Measurements from ENCODE around the gene FGFR1OP2. TPM values are rescaled to one million over a fixed set of nuclear protein-coding genes. Genes with fewer than 3 reads are reported as not detected.

Gene FGFR1OP2
- total RNA-seq, 1 donor = 83.7 TPM

DNA sequence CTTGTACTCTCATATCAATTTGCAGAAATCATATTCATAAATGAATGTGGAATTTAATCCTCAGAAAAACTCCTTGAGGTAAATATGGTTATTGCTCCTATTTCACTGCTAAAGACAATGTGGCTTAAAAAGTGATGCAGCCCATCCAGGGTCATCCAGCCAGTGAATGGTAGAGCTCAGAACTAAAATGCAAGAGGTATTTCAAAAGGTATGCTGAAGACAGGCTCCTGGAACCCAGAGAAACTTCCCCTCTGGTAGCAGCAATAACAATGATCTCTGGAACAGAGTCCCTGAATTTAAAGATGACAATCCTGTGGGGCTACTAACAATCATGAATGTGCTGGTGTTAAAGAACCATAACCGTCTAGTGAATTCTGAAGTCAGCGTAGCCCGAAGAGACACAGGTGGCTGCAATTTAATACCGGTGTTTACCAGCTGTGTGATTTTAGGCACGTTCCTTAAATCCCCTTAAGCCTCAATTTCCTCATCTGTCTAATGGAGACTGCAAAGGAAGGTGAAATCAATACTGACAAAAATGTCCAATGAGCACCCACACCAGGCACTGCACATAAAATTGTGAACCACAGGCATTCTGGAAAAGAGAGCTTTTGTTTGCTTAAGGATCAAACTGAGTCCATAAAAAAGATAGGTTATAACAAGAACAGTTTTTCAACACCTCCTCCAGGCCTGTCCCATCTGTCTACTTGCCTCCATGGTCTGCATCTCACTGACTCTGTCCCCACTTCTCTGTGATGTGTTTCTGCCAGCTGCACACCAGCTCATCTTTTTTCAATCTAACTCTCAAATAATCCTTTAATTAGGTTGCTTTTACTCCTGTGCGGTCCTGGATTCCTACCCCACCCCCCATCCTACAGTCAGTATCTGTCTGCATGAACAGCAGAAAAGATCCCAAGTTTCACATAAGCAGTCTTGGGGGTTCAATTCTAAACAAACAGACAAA, 65.4 kb downstream of the FGFR1OP2 start:
- Histone ChIP-seq H3K4me3 (ENCODE audit: low read length) (no peak overlapping the region), H3K9me3 (ENCODE audit: low read depth, low read length) (no peaks in the 10 kb centered on the region), H3K27me3 (ENCODE audit: insufficient read depth, low read length) (no peaks in the 10 kb centered on the region), H3K4me1 (ENCODE audit: insufficient read depth, low read length) (peaks cover 31% of the 10 kb centered on the region)

DNA sequence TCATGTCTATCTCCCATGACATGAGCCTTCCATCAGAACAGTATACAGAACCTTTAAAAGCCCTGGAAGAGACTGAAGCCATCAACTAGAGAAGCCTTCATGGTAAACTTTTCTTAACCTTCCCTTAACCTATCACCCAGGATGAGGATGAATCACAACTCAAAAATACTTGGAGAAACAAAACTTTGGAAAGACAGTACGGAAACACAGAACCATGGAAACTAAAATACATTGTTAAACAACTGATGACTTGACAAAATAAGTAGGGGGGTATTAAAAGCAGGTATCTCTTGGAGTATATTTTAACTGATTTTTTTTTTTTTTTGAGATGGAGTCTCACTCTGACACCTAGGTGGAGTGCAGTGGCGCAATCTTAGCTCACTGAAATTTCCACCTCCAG, 67.2 kb downstream of the FGFR1OP2 start:
- Histone ChIP-seq H3K4me1 (ENCODE audit: insufficient read depth, low read length) (peaks cover 30% of the 10 kb centered on the region), H3K4me3 (ENCODE audit: low read length) (no peak overlapping the region), H3K27me3 (ENCODE audit: insufficient read depth, low read length) (no peaks in the 10 kb centered on the region), H3K9me3 (ENCODE audit: low read depth, low read length) (no peaks in the 10 kb centered on the region)

DNA sequence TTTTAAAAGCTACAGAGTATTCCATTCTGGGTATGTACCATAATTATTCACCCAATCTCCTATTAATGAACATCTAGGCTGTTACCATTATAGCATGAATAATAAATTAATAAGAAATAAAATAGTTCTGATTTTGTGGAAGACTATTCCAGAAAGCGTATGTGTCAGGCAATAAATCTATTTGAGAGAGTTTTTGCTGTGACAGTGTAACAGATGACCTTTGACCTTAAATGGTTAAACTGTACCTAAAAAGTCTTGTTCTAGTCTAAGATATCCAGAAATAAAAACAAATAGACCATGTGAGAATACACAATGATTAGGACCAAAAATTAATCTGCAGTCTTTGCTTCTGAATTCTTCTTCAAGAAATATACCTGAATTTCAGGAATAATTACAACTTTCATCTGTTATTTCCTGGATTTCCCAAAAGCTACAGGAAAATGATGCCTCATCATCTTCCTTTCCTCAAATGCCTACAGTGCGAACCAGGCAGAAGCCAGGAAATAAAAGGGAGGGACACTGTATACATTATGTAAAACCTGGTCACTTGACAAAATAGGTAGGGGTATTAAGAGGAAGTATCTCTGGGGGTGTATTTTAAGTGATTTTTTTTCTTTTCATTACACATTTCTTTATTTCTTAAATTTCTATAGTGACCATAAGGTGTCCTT, 68.7 kb downstream of the FGFR1OP2 start:
- Histone ChIP-seq H3K9me3 (ENCODE audit: low read depth, low read length) (no peaks in the 10 kb centered on the region), H3K4me3 (ENCODE audit: low read length) (no peak overlapping the region), H3K27me3 (ENCODE audit: insufficient read depth, low read length) (no peaks in the 10 kb centered on the region), H3K4me1 (ENCODE audit: insufficient read depth, low read length) (peaks cover 23% of the 10 kb centered on the region)

DNA sequence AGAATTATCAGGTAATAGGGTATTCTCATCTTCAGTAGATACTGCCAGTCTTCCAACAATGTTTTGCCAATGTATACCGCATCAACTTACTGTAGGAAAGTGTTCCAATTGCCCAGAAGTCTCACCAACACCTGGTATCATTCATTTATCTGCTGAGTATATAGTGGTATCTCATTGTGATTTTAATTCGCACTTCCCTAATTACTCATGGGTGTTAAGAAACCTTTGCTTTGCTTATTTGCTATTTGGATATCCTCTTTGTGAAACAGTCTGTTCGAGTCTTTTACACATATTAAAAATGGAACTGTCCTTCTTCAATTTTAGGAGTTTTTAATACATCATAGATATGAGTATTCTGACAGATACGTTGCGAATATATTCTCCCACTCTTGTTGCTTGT, 69.8 kb downstream of the FGFR1OP2 start:
- no peaks in the 10 kb centered on the region for H3K9me3 ChIP-seq (ENCODE audit: low read depth, low read length)
- H3K4me3 ChIP-seq (ENCODE audit: low read length) = no peak overlapping the region
- peaks cover 31% of the 10 kb centered on the region for H3K4me1 ChIP-seq (ENCODE audit: insufficient read depth, low read length)
- no peaks in the 10 kb centered on the region for H3K27me3 ChIP-seq (ENCODE audit: insufficient read depth, low read length)

DNA sequence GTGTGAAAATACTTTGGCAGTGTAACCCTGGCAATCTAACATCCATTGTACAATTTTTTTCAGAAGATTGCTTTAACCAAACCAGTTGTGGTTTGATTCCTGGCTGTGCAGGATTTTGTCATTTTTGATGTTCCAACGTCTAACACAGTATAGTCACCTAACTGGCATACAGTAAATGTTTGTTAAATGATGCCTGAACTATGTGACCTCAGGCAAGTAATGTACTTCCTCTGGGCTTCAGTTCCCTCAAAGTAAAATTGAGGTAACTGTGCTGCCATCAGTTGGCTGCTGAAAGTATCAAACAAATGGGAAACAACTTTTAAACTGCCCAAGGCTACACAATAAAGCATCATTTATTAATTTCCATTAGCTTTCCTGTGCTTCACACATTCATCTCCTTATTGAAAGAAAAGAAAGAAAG, 71.6 kb downstream of the FGFR1OP2 start:
- H3K4me3 ChIP-seq (ENCODE audit: low read length) = no peak overlapping the region
- H3K9me3 ChIP-seq (ENCODE audit: low read depth, low read length) = no peaks in the 10 kb centered on the region
- peaks cover 43% of the 10 kb centered on the region for H3K4me1 ChIP-seq (ENCODE audit: insufficient read depth, low read length)
- H3K27me3 ChIP-seq (ENCODE audit: insufficient read depth, low read length) = no peaks in the 10 kb centered on the region

DNA sequence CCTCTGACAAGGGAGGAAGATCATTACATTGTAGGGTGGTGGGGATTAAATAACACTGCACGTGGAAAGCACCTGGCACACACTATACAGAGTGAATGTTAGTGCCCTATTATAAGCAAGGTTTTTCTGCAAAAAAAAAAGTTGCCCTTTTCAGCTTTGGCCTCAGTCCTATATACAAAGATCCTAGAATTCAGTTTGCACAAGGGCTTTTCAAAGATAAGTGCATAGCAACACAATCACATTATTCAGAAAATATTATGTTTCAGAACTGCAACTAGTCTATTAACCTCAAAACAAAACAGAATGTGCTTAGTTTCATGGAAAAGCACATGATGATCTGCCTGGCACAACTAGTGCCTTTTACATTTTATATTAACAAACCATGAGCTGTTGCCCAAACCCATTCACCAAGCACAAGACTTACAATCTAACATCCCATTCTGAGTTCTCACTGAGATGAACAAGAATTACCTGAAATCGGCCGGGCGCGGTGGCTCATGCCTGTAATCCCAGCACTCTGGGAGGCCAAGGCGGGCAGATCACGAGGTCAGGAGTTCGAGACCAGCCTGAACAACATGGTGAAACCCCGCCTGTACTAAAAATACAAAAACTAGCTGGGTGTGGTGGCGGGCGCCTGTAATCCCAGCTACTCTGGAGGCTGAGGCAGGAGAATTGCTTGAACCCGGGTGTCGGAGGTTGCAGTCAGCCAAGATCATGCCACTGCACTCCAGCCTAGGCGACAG, 74.1 kb downstream of the FGFR1OP2 start:
- no peaks in the 10 kb centered on the region for H3K9me3 ChIP-seq (ENCODE audit: low read depth, low read length)
- peaks cover 52% of the 10 kb centered on the region for H3K4me1 ChIP-seq (ENCODE audit: insufficient read depth, low read length)
- H3K27me3 ChIP-seq (ENCODE audit: insufficient read depth, low read length) = no peaks in the 10 kb centered on the region
- H3K4me3 ChIP-seq (ENCODE audit: low read length) = no peak overlapping the region

DNA sequence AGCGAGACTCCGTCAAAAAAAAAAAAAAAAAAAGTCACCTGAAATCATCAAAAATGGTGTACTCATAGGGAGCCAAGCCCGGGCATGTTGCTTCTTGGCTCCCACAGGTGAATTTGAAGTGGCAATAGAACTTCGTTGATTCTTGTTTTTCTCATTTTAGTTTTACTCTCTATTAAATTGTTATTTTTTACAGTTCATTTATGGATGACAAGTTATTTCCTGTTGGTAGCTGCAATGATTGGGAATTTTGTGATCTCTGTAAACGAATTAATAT, 74.6 kb downstream of the FGFR1OP2 start:
- no peaks in the 10 kb centered on the region for H3K9me3 ChIP-seq (ENCODE audit: low read depth, low read length)
- H3K4me1 ChIP-seq (ENCODE audit: insufficient read depth, low read length) = peaks cover 49% of the 10 kb centered on the region
- no peaks in the 10 kb centered on the region for H3K27me3 ChIP-seq (ENCODE audit: insufficient read depth, low read length)
- H3K4me3 ChIP-seq (ENCODE audit: low read length) = no peak overlapping the region

DNA sequence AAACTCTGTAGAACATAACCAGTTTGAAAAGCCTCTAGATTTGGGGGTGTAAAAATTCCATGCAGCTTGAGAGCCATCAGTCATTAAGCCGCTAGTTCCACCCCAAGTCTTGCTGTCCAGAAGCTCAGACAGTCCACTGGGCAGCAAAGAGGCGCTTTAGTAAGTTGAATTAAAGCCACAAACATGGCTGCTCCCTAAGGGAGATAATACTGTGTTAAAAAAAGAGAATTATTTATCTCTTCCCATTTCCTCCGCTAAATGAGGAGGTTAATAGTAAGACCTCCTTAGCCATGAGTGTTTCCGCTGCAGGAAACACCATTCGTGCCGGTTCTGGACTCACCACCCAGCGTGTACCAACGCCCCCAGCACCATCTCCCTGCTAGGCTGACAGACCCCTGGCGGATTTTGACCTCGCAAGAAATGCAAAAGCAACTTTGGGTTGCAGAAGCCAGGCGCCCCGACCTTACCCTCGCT, 75.4 kb downstream of the FGFR1OP2 start:
- peaks cover 50% of the 10 kb centered on the region for H3K4me1 ChIP-seq (ENCODE audit: insufficient read depth, low read length)
- no peaks in the 10 kb centered on the region for H3K9me3 ChIP-seq (ENCODE audit: low read depth, low read length)
- peak overlapping the region; percentile 64 for H3K4me3 ChIP-seq (ENCODE audit: low read length)
- no peaks in the 10 kb centered on the region for H3K27me3 ChIP-seq (ENCODE audit: insufficient read depth, low read length)

DNA sequence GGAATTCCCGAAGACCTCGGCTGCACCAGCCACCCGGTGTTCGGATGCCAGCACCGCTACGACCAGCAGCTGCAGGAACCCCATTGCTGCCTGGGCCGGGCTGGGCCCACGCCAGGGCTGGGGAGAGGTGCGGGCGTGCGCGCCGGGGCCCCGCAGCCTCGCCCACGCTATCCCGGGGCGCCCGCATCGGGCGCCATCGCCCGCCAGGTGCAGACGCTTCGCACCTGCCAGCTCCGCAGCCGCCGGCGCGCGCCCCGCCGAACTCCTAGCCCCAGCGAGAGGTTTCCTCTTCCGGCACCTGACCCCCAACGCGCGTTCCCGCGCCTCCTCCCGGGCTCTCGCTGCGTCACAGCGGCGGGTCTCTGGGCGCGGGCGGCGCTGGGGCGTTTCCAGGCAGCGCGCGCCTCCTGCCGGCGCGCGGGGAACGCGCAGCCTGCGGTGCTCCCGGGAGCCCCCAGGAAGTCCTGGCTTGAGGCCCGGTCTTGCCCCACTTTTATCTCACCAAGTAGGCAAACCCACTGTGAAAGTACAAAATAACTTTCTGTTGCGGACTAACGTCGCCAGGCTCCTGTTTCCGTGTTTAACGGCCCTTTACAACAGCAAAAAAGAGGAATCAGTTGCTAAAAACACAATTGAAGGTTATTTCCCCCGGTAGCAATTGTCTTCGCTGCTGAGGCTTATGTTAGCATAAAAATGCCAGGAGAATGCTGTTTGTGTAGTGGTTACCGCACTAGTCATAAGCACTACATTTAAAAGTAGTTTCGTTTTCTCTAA, 76.0 kb downstream of the FGFR1OP2 start, which contains the start of gene TM7SF3:
Gene TM7SF3, minus strand, starts transcription at position 300 of the 774 bp plus-strand sequence. Its CDS starts 216 bp downstream, at position 84.
- peaks cover 49% of the 10 kb centered on the region for H3K4me1 ChIP-seq (ENCODE audit: insufficient read depth, low read length)
- no peaks in the 10 kb centered on the region for H3K27me3 ChIP-seq (ENCODE audit: insufficient read depth, low read length)
- no peaks in the 10 kb centered on the region for H3K9me3 ChIP-seq (ENCODE audit: low read depth, low read length)
- H3K4me3 ChIP-seq (ENCODE audit: low read length) = peak within 1 kb of the TSS; percentile 64

DNA sequence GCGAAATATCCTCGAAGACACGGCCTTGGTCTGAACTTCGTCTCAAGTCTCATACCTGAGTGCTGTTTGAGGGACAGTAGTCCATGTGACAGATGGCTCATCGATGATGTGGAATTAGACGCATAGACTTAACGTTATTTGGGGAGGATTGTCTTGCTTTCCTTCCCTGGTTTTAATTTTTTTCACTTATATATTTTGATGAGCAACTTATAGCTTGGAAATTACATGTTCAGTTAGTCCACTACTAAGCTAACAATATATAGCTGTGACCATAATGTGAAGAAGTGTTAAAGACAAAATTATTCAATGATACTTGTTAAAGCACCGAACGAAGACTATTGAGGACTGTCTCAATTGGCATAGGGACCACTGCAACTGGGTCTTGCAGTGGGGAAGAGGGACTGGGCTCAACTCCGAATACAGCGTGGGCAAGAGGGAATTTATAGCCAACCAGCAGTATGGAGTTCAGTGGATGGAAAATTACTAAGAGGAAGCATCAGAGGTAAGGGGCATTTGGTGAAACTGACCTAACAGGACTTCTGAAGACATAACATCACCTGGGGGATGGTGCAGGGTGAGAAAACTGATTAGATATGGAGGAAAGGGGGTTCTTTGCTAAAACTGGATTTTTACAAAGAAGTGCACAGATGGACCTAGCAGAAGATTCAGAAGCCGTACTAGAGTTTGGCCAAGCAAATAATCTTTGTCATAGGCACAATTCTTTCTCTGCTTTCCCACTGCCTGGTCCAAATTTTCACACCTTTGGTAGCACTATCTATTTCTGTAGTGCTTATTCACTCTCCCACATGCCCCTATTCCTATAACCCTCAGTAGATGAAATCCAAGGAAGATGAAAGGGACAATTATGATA, 76.8 kb downstream of the FGFR1OP2 start:
- peak overlapping the region; percentile 64 for H3K4me3 ChIP-seq (ENCODE audit: low read length)
- no peaks in the 10 kb centered on the region for H3K27me3 ChIP-seq (ENCODE audit: insufficient read depth, low read length)
- peaks cover 49% of the 10 kb centered on the region for H3K4me1 ChIP-seq (ENCODE audit: insufficient read depth, low read length)
- no peaks in the 10 kb centered on the region for H3K9me3 ChIP-seq (ENCODE audit: low read depth, low read length)

DNA sequence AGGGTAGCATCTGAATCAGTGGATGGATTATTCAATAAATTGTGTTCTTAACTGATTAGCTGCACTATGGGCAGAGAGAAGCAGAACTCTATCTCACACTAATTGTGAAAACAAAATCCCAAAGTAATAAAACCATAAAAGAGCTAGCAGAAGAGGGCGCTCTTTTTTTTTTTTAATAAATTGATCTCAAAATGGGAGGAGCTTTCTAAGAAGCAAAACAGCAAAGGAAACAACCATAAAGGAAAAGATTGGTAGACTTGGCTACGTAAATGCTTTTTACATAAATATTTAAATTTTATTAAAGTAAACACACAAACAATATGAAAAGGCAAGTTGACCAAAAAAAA, 77.4 kb downstream of the FGFR1OP2 start:
- no peaks in the 10 kb centered on the region for H3K9me3 ChIP-seq (ENCODE audit: low read depth, low read length)
- H3K27me3 ChIP-seq (ENCODE audit: insufficient read depth, low read length) = no peaks in the 10 kb centered on the region
- peaks cover 49% of the 10 kb centered on the region for H3K4me1 ChIP-seq (ENCODE audit: insufficient read depth, low read length)
- no peak overlapping the region for H3K4me3 ChIP-seq (ENCODE audit: low read length)

All from mononuclear cell (primary cell).